ENCODE data around the gene PTX4. TPM values are rescaled to one million over a fixed set of nuclear protein-coding genes. Genes with fewer than 3 reads are reported as not detected.
A peak's percentile ranks its signal among the peaks of the same experiment; 100 is the strongest.

PTX4 gene
- total RNA-seq, 1 donor from 2014 or later, result not detected

GRCh38 chr16:1466054-1466453 is 22.7 kb downstream of the PTX4 start:
- H3K27me3 Mint-ChIP-seq, result no peaks in the 10 kb centered on the region
- TF ChIP-seq CTCF (conservative IDR thresholded peaks at IDR 0.05), result no peak
- peaks cover 8% of the 10 kb centered on the region for H3K4me1 Mint-ChIP-seq (ENCODE audit: unreplicated experiment)
- no peak overlapping the region for H3K27ac Mint-ChIP-seq
- no peak overlapping the region for H3K4me3 Mint-ChIP-seq
- DNase-seq (ENCODE audit: extremely low spot score, unreplicated experiment), result peak; percentile 56
- H3K9me3 Mint-ChIP-seq, result no peaks in the 10 kb centered on the region
- no peaks in the 10 kb centered on the region for H3K36me3 Mint-ChIP-seq

- Mint-ChIP-seq H3K9me3 (no peaks in the 10 kb centered on the region), H3K36me3 (no peaks in the 10 kb centered on the region), H3K27me3 (no peaks in the 10 kb centered on the region), H3K4me1 (ENCODE audit: unreplicated experiment) (peaks cover 8% of the 10 kb centered on the region), H3K4me3 (no peak overlapping the region), H3K27ac (no peak overlapping the region)
- DNase-seq (ENCODE audit: extremely low spot score, unreplicated experiment), result peak; percentile 67
- TF ChIP-seq CTCF (conservative IDR thresholded peaks at IDR 0.05), result no peak
These were observed 23.2 kb downstream of the PTX4 start for GRCh38 chr16:1465567-1465915.

GRCh38 chr16:1464894-1465566 is 23.7 kb downstream of the PTX4 start:
- Mint-ChIP-seq H3K9me3 (no peaks in the 10 kb centered on the region), H3K27me3 (no peaks in the 10 kb centered on the region)

GRCh38 chr16:1464196-1464893 is 24.4 kb downstream of the PTX4 start:
- DNase-seq (ENCODE audit: extremely low spot score, unreplicated experiment), result peak; percentile 66
- Mint-ChIP-seq H3K4me3 (no peak overlapping the region), H3K9me3 (no peaks in the 10 kb centered on the region), H3K27me3 (no peaks in the 10 kb centered on the region), H3K36me3 (no peaks in the 10 kb centered on the region), H3K4me1 (ENCODE audit: unreplicated experiment) (no peaks in the 10 kb centered on the region), H3K27ac (no peak overlapping the region)
- no peak for TF ChIP-seq CTCF (conservative IDR thresholded peaks at IDR 0.05)

More at GRCh38 chr16:1464894-1465566, 23.7 kb downstream of the PTX4 start:
- TF ChIP-seq CTCF (conservative IDR thresholded peaks at IDR 0.05), result no peak
- Mint-ChIP-seq H3K4me1 (ENCODE audit: unreplicated experiment) (peaks cover 5% of the 10 kb centered on the region), H3K4me3 (no peak overlapping the region), H3K27ac (no peak overlapping the region), H3K36me3 (no peaks in the 10 kb centered on the region)
- DNase-seq (ENCODE audit: extremely low spot score, unreplicated experiment), result no peak

- TF ChIP-seq CTCF (conservative IDR thresholded peaks at IDR 0.05), result no peak
- DNase-seq (ENCODE audit: extremely low spot score, unreplicated experiment), result no peak
- Mint-ChIP-seq H3K27me3 (no peaks in the 10 kb centered on the region), H3K36me3 (no peaks in the 10 kb centered on the region), H3K27ac (no peak overlapping the region), H3K4me1 (ENCODE audit: unreplicated experiment) (no peaks in the 10 kb centered on the region), H3K9me3 (no peaks in the 10 kb centered on the region), H3K4me3 (no peak overlapping the region)
These were observed 27.6 kb downstream of the PTX4 start for GRCh38 chr16:1461146-1461545.
